HG03108 (cell line): ENCODE data around the gene SLC13A4.
"Not testable (repeated sequence)": the region's sequence is repeated elsewhere in the genome, so short reads cannot be mapped to it uniquely, and the experiment has no call there.

ENCODE experiments used
- ATAC-seq: cut with Tn5 transposase; IDR thresholded peaks from one replicate; pipeline ENCODE4 v1.9.1; 2021; ENCODE audit warnings: moderate library complexity; ENCODE audit not compliant: unreplicated experiment

The SLC13A4 gene

GRCh38 chr7:135666846-135667245 lies 61.1 kb downstream of the SLC13A4 start:
- no peak for ATAC-seq

GRCh38 chr7:135666156-135666555 lies 61.8 kb downstream of the SLC13A4 start:
- ATAC-seq, result no peak

- ATAC-seq, result no peak
Measured at GRCh38 chr7:135665042-135665441, 62.9 kb downstream of the SLC13A4 start.

GRCh38 chr7:135664046-135664589 lies 63.9 kb downstream of the SLC13A4 start:
- no peak for ATAC-seq

GRCh38 chr7:135662373-135663114 lies 65.4 kb downstream of the SLC13A4 start, which contains the start of gene STMP1:
Gene STMP1, plus strand, starts transcription at chr7:135662514.
- ATAC-seq, result peak; percentile 95

- ATAC-seq, result no peak
Measured at GRCh38 chr7:135662123-135662372, 65.9 kb downstream of the SLC13A4 start.

GRCh38 chr7:135661311-135662122 lies 66.5 kb downstream of the SLC13A4 start:
- no peak for ATAC-seq

- no peak for ATAC-seq
Measured at GRCh38 chr7:135659159-135659846, 68.7 kb downstream of the SLC13A4 start.

- ATAC-seq, result no peak
Measured at GRCh38 chr7:135658564-135658963, 69.4 kb downstream of the SLC13A4 start.

GRCh38 chr7:135653340-135654080 lies 74.5 kb downstream of the SLC13A4 start:
- no peak for ATAC-seq

GRCh38 chr7:135650831-135651573 lies 77.0 kb downstream of the SLC13A4 start:
- no peak for ATAC-seq

GRCh38 chr7:135648235-135648634 lies 79.8 kb downstream of the SLC13A4 start:
- ATAC-seq, result no peak

- ATAC-seq, result no peak
Measured at GRCh38 chr7:135647755-135648154, 80.2 kb downstream of the SLC13A4 start.

- no peak for ATAC-seq
Measured at GRCh38 chr7:135645296-135645904, 82.6 kb downstream of the SLC13A4 start.

- no peak for ATAC-seq
Measured at GRCh38 chr7:135644729-135645128, 83.3 kb downstream of the SLC13A4 start.

- ATAC-seq, result no peak
Measured at GRCh38 chr7:135644154-135644553, 83.8 kb downstream of the SLC13A4 start.

- not testable (repeated sequence) for ATAC-seq
Measured at GRCh38 chr7:135639690-135640089, 88.3 kb downstream of the SLC13A4 start.

- no peak for ATAC-seq
Measured at GRCh38 chr7:135634191-135634878, 93.7 kb downstream of the SLC13A4 start.
